GM18520 (cell line): Measurements from ENCODE around the gene MYL4.
"Not testable (repeated sequence)": the region's sequence is repeated elsewhere in the genome, so short reads cannot be mapped to it uniquely, and the experiment has no call there.

Experiments
- ATAC-seq: cut with Tn5 transposase; IDR thresholded peaks from one replicate; pipeline ENCODE4 v1.9.1; 2021; ENCODE audit not compliant: unreplicated experiment

MYL4 gene

GRCh38 chr17:47208744-47209488, at the start of gene MYL4:
Gene MYL4 (plus strand): TSS chr17:47209348. CDS start chr17:47209423, 75 bp downstream.
- ATAC-seq, result no peak

DNA sequence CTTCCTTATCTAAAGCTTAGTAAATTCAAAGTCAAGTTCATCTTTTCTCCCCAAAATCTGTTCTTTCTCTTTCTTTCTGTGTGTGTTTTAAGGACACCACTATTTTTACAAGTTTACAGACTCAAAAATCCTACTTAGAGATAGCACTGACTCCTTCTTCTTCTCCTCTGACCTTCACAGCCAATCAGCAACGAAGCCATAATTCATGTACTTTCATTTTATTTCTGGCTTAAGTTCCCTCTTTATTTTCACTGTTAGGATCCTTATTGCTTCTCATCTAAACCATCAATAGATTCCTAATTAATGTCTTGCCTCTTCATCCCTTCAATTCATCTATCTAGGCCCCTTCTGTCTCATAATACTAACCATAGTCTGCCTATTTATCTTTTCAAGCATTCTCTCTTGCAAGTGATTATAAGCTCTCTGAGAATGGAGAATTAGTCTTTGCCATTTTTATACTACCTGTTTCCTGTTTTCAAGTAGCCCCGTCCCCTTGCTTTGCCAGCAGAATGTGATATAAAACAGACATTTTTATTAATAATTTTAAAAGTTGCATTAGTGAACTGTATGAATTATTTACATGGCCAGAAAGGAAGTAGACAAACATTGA, 47.0 kb upstream of the MYL4 start:
- ATAC-seq, result no peak

DNA sequence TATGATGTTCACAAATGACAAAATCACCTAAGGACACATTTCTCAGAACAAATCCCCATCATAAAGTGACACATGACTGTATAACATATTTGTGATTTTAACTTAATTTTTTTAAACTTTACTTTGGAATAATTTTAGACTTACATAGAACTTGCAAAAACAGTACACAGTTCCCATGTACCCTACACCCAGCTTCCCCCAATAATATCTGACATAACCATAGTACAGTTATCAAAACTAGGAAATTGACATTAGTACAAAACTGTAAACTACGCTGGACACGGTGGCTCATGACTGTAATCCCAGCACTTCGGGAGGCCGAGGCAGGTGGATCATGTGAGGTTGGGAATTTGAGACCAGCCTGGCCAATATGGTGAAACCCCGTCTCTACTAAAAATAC, 44.9 kb upstream of the MYL4 start:
- no peak for ATAC-seq

- ATAC-seq, result no peak
Measured at GRCh38 chr17:47165137-47165536, 44.0 kb upstream of the MYL4 start.

DNA sequence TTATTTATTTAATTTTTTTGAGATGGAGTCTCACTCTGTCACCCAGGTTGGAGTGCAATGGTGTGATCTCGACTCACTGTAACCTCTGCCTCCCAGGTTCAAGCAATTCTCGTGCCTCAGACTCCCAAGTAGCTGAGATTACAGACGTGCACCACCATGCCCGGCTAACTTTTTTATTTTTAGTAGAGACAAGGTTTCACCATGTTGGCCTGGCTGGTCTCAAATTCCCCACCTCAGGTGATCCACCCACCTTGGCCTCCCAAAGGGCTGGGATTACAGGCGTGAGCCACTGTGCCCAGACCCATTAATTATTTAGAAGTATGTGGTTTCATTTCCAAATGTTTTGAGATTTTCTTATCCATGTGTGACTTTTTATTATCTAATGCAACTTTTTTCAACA, 42.3 kb upstream of the MYL4 start:
- ATAC-seq, result not testable (repeated sequence)

GRCh38 chr17:47168896-47169295, 40.3 kb upstream of the MYL4 start:
- not testable (repeated sequence) for ATAC-seq

DNA sequence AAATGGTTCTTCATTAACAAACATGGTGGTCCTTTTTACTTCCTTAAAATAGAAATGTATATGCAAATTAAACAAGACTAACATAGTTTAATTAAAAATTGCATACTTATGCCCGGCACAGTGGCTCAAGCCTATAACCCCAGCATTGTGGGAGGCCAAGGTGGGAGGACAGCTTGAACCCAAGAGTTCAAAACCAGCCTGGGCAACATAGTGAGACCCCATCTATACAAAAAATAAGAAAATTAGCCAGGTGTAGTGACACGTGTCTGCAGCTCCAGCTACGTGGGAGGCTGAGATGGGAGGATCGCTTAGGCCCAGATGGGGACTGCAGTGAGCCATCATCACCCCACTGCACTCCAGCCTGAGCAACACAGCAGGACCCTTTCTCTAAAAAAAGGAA, 38.4 kb upstream of the MYL4 start:
- ATAC-seq, result no peak

GRCh38 chr17:47172696-47173565, 36.2 kb upstream of the MYL4 start:
- ATAC-seq, result no peak

DNA sequence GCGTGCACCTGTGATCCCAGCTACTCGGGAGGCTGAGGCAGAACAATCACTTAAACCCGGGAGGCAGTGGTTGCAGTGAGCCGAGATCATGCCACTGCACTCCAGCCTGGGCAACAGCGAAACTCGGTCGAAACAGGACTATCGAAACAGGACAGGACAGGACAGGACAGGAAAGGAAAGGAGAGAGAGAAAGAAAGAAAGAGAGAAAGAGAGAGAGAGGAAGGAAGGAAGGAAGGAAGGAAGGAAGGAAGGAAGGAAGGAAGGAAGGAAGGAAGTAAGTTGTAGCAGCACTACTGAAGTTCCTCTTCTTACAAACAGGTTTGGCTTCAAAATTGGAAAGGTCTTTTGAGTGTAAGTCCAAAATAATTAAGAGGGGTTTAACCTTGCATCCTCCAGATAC, 34.3 kb upstream of the MYL4 start:
- ATAC-seq, result not testable (repeated sequence)

DNA sequence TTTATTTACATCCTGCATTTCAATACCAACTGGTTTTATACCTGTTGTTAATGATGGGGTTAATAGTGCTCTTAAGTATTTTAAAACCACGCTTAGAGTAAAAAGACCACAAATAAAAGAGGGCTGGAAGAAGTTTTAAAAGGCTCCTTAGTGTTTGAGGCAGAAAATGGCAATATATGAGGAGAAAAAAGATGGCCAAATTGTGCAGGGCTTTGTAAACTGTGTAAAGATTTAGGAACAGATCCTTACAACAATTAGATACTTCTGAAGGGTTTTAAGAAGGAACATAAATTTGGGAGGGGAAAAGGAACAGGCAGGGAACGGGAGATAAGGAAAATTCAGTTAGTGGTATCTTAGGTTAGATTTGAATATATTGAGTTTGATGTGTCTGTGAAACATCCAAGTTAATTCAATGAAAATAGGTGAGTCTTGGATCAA, 32.7 kb upstream of the MYL4 start:
- ATAC-seq, result no peak

GRCh38 chr17:47177261-47177660, 31.9 kb upstream of the MYL4 start:
- no peak for ATAC-seq

GRCh38 chr17:47179141-47179540, 30.0 kb upstream of the MYL4 start:
- ATAC-seq, result no peak

- no peak for ATAC-seq
Measured at GRCh38 chr17:47180337-47180736, 28.8 kb upstream of the MYL4 start.

DNA sequence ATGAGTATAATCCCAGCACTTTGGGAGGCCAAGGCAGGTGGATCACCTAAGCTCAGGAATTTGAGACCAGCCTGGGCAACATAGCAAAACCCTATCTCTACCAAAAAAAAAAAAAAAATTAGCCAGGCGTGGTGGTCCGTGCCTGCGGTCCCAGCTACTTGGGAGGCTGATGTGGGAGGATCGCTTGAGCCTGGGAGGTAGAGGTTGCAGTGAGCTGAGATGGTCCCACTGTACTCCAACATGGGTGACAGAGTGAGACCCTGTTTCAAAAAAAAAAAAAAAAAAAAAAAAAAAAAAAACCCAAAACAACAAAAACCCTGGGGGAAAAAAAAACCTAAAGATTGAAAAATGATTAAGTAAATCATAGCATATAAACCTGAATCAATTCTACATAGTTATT, 28.2 kb upstream of the MYL4 start:
- ATAC-seq, result not testable (repeated sequence)

DNA sequence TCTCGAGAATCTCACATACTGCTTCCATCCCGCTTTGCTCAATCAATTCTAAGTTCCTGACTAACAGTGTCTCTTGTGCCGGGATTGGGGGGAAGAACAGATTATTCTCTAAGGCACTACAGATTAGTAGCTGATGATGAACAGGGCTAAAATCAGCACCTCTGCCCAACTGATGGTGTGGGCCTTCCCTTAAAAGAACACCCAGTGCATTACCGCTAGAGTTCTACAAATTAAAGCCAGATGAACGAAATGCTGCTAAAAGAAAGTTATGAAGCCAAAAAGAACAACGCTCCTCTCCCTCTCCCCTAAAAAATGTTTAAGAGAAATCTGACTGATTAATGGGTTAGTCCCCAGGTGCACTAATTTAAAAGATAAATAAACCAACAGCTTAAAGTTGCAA, 24.5 kb upstream of the MYL4 start:
- ATAC-seq, result no peak

DNA sequence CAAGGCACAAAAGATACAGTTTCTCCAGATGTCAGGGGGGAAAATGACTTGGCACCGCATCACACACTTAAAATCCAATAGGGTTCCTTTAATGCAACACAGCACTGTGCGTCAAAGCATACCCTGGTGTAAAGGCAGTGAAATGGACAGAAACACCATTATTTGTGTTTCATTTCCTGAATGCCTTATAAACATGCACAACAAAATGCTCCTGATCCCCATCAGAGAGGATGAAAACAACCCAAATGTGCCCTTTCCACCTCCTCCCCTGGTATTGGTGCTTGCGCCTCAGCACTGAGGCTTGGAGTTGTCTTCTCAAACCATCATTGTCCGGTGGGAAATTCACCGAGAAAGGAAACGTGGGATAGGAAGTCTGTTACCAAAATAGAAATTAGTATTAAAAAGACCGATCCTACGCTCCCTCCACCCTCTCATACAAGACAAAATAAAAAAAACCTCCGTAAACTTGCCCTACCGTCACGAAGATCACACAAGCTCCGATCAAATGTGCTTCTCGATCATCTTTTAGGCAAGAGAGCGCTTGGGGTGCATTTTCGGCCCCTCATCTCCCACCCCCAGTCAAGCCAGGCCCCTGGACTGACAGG, 20.8 kb upstream of the MYL4 start:
- ATAC-seq, result no peak

GRCh38 chr17:47188876-47189731, 20.0 kb upstream of the MYL4 start, which contains the start of gene CDC27:
Gene CDC27 (minus strand): TSS chr17:47189295. CDS start chr17:47189172, 123 bp downstream.
- peak; percentile 91 for ATAC-seq

DNA sequence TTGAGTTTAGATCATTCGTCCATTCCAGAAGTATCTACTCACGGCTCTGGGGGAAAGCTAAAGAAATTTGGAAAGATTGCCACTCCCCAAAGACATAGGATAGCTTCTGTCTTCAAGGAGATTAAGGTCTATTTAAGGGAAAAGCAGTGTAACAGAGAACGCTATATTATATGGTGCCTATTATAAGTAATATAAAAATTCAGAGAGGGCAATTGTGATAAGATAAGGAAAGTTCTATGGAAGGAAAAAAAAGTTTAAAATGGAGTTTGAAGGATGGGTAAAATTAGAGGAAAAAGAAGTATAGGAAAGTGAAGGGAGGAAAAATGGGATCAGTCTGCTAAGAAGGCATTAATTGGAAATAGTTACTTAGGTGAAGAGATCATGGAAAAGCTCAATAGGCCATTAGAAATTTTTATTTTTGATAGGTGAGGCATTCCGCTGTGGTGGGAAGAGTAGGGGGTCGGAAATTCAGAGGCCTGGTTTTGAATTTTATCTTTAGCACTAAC, 19.4 kb upstream of the MYL4 start:
- ATAC-seq, result no peak

- ATAC-seq, result no peak
Measured at GRCh38 chr17:47190243-47190642, 18.9 kb upstream of the MYL4 start.

DNA sequence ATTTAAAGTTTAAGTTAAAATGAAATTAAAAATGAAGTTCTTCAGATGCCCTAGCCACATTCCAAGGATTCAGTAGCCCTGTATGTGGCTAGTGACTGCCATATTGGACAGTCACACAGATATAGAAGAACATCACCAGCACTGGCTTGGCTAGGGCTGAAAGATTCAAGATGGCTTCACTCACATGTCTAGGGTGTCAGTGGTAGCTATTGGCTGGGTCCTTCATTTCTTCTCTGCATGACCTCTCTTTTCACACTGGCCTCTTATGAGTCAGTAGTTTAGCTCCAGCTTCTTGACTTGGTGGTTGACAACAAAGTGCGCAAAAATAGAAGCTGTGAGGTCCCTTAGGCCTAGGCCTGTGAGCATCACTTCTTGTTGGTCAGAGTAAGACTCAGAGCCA, 18.4 kb upstream of the MYL4 start:
- no peak for ATAC-seq
